Spleen (tissue), 7 donors: ENCODE measurements around the gene PTPRN2.

ENCODE experiments used
- CTCF ChIP-seq, 11 experiments: fragments of 200-600 bp in 7 of 11; fragments of 450-650 bp in 4 of 11; sonication (generic) in 4 of 11; IDR thresholded peaks in 8 of 11; conservative IDR thresholded peaks in 3 of 11; 1 replicate in 7 of 11; 2 replicates in 4 of 11; pipeline versions ENCODE4 v1.4.0 to v1.8.0; 2016 to 2021; ENCODE audit warnings: antibody characterized with exemption in 11 of 11, inconsistent platforms in 4 of 11, mild to moderate bottlenecking in 1 of 11
- POLR2A ChIP-seq, 3 donors: fragments of 450-650 bp; IDR thresholded peaks; one replicate each; pipeline ENCODE4 v1.5.1; 2017; ENCODE audit warnings: antibody characterized with exemption in 3 of 3, mild to moderate bottlenecking in 1 of 3
- POLR2AphosphoS5 ChIP-seq, 3 donors: sonication (generic); formaldehyde crosslinking; IDR thresholded peaks; one replicate each; pipeline ENCODE4 v1.5.1; 2017; ENCODE audit warnings: antibody characterized with exemption in 3 of 3
- donor health status: DM: no; HTN: no; CAD: no; lungs with moderate emphysema.
- donor health status: DM: no; HTN: no; CAD: no.
- donor health status: DM: no; HTN: no; CAD: no.

- TF ChIP-seq CTCF (IDR thresholded peaks at IDR 0.05 in 8 of 11, conservative IDR thresholded peaks at IDR 0.05 in 3 of 11) = no peak
- TF ChIP-seq POLR2A (IDR thresholded peaks at IDR 0.05) = no peak
- no peak for TF ChIP-seq POLR2AphosphoS5 (IDR thresholded peaks at IDR 0.05)
Observed at GRCh38 chr7:158428837-158429753, 158.5 kb downstream of the PTPRN2 start.
